ENCODE results near the gene VWA8.

- TF ChIP-seq, protein P1, sequence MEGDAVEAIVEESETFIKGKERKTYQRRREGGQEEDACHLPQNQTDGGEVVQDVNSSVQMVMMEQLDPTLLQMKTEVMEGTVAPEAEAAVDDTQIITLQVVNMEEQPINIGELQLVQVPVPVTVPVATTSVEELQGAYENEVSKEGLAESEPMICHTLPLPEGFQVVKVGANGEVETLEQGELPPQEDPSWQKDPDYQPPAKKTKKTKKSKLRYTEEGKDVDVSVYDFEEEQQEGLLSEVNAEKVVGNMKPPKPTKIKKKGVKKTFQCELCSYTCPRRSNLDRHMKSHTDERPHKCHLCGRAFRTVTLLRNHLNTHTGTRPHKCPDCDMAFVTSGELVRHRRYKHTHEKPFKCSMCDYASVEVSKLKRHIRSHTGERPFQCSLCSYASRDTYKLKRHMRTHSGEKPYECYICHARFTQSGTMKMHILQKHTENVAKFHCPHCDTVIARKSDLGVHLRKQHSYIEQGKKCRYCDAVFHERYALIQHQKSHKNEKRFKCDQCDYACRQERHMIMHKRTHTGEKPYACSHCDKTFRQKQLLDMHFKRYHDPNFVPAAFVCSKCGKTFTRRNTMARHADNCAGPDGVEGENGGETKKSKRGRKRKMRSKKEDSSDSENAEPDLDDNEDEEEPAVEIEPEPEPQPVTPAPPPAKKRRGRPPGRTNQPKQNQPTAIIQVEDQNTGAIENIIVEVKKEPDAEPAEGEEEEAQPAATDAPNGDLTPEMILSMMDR (IDR thresholded peaks at IDR 0.05), result no peak
- TF ChIP-seq POLR2A (IDR thresholded peaks at IDR 0.05; ENCODE audit: low read depth), result no peak
- no peak for TF ChIP-seq EP300 (IDR thresholded peaks at IDR 0.05)
- no peak for TF ChIP-seq POLR2AphosphoS5 (IDR thresholded peaks at IDR 0.05)
These were observed 34.4 kb upstream of the VWA8 start for GRCh38 chr13:41995336-41995735.
